Heart left ventricle (tissue), 16 donors: ENCODE measurements around the gene HAGHL. TPM values are rescaled to one million over a fixed set of nuclear protein-coding genes. Genes with fewer than 3 reads are reported as not detected.
"Not testable (repeated sequence)": the region's sequence is repeated elsewhere in the genome, so short reads cannot be mapped to it uniquely, and the experiment has no call there.

Experiments used
- ATAC-seq, 4 donors: fragments of 200-7000 bp; cut with Tn5 transposase; one replicate each; pipeline ENCODE4 v1.9.1; 2020 to 2022; ENCODE audit warnings: moderate library complexity in 4 of 4, mild to moderate bottlenecking in 3 of 4, moderate number of reproducible peaks in 1 of 4
- DNase-seq, 5 donors: peaks; one replicate each; pipeline ENCODE4 v3.0.0-alpha.2; 2020
- H3K27ac ChIP-seq, 12 donors: fragments of 200-600 bp; sonication (generic) in 4 of 12; one replicate each; pipeline versions ENCODE4 v1.5.0 to v1.8.0; 2016 to 2022; ENCODE audit warnings: mild to moderate bottlenecking in 2 of 12
- H3K27me3 ChIP-seq, 9 donors: fragments of 200-600 bp; sonication (generic) in 2 of 9; one replicate each; pipeline versions ENCODE4 v1.5.1 to v1.8.0; 2016 to 2022; ENCODE audit warnings: mild to moderate bottlenecking in 3 of 9
- H3K36me3 ChIP-seq, 9 donors: fragments of 200-600 bp; sonication (generic) in 2 of 9; one replicate each; pipeline versions ENCODE4 v1.5.0 to v1.8.0; 2018 to 2022; ENCODE audit warnings: mild to moderate bottlenecking in 2 of 9
- H3K4me1 ChIP-seq, 12 donors: fragments of 200-600 bp; sonication (generic) in 4 of 12; one replicate each; pipeline versions ENCODE4 v1.5.0 to v1.8.0; 2016 to 2022; ENCODE audit warnings: mild to moderate bottlenecking in 3 of 12
- H3K4me3 ChIP-seq, 12 donors: fragments of 200-600 bp; sonication (generic) in 4 of 12; one replicate each; pipeline versions ENCODE4 v1.5.0 to v1.8.0; 2017 to 2022; ENCODE audit warnings: mild to moderate bottlenecking in 9 of 12, moderate library complexity in 4 of 12
- H3K9me3 ChIP-seq, 12 donors: fragments of 200-600 bp; sonication (generic) in 4 of 12; one replicate each; pipeline versions ENCODE4 v1.5.0 to v1.8.0; 2016 to 2022; ENCODE audit warnings: mild to moderate bottlenecking in 1 of 12
- POLR2A ChIP-seq, 2 donors: fragments of 450-650 bp; IDR thresholded peaks; one replicate each; pipeline ENCODE4 v1.6.1; 2017; ENCODE audit warnings: antibody characterized with exemption in 2 of 2, mild to moderate bottlenecking in 2 of 2, moderate library complexity in 2 of 2
- WGBS, 4 donors: extraction: QIAGEN DNeasy Blood & Tissue Kit in 2 of 4; methylation state at CpG; one replicate each; pipeline versions ENCODE4 v1.1.5 to v1.1.7; 2013 to 2018; 5-methylcytosine and 5-hydroxymethylcytosine counted together
- intact Hi-C, 10 donors: fragments of 100-400 bp; cut with DNase I; formaldehyde crosslinking; loops; one replicate each; pipeline versions ENCODE4 v1.11.1 to v1.14.2; 2022
- polyA plus RNA-seq, 2 donors: library from polyadenylated mRNA; stranded (reverse); fragments of 200-250 nt; gene quantifications; one replicate each; pipeline ENCODE4 v1.2.3, GENCODE V29; 2013
- total RNA-seq, 9 donors: library from RNA; depleted of rRNA in 2 of 9; stranded (reverse); fragments of >200 nt in 2 of 9; fragmentation: NEBNext Ultra II Directional in 3 of 9; extraction: Animal tissue kit (Norgen Biotek cat#: 25700) in 3 of 9; gene quantifications; one replicate each; pipeline versions ENCODE4 v1.1.0 to v1.2.4, GENCODE V29; 2016 to 2023
- TF ChIP-seq, protein P1 (sequence below), 12 donors: fragments of 200-600 bp; sonication (generic) in 4 of 12; IDR thresholded peaks; one replicate each; pipeline versions ENCODE4 v1.5.0 to v1.8.0; 2018 to 2022; ENCODE audit warnings: antibody characterized with exemption in 12 of 12, mild to moderate bottlenecking in 5 of 12
- donor health status: ischemic (EF 13 %, LVEDD 7.1; RV severe dilation, severe dysfunction).
- donor health status: healthy with polysubstance abuse.
- donor health status: DM: no; HTN: yes; CAD: no.
- donor health status: DM: no; HTN: no; CAD: no.
- donor health status: ischemic (EF 25% LVEDD 6.9; RV normal size, moderate dysfunction).
- donor health status: ischemic (EF 25% LVEDD 5.7; RV mildly dilated, moderate dysfunction).
- donor health status: healthy.
- donor health status: DM: yes; HTN: yes; CAD: no.
- donor health status: ischemic (EF 35%, LVEDD 5.7; RV mildly dilated, moderate dysfunction).
- donor health status: nonischemic (EF 11% LVEDD 7.7; RV severe dilation, severe dysfunction).
- donor health status: DM: yes; HTN: yes; CAD: no.
- donor health status: PGD.
- donor health status: ischemic (EF 29% LVEDD 5.4; RV normal size, mild dysfunction).
- donor health status: nonischemic (EF 23%, LVEDD 6.1; RV moderate dilation, normal function).

The HAGHL gene
- total and polyA plus RNA-seq, 11 donors, result 5.0 to 44.2 (median 11.9) TPM

DNA sequence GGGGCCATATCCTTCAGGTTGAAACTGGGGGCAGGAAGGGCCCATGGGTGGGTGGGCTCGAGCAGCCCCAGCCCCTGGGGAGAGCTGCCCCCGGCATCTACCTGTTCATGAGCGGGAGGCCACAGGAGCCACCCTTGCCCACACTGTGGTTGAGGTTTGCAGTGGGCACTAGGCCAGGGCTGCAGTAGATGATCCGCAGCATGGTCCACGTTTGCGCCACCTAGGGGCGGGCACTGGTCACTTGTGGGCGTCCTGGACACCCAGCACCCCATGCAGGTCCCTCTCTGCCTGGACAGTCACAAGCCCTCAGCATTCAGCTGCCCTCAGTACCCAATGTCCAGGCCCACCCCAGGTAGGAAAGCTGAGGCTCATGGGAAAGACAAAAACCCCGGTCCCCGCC is 40.9 kb upstream of the HAGHL start:
- Histone ChIP-seq H3K27me3 (no peaks in the 10 kb centered on the region), H3K4me1 (peaks cover 14 to 76% (median 57%) of the 10 kb centered on the region in 12 donors), H3K9me3 (no peaks in the 10 kb centered on the region), H3K36me3 (peaks cover 0 to 41% (median 24%) of the 10 kb centered on the region in 9 donors), H3K4me3 (no peak overlapping the region), H3K27ac (no peak overlapping the region)
- DNase-seq, result no peak
- no peak for TF ChIP-seq POLR2A (IDR thresholded peaks at IDR 0.05)
- TF ChIP-seq, protein P1, sequence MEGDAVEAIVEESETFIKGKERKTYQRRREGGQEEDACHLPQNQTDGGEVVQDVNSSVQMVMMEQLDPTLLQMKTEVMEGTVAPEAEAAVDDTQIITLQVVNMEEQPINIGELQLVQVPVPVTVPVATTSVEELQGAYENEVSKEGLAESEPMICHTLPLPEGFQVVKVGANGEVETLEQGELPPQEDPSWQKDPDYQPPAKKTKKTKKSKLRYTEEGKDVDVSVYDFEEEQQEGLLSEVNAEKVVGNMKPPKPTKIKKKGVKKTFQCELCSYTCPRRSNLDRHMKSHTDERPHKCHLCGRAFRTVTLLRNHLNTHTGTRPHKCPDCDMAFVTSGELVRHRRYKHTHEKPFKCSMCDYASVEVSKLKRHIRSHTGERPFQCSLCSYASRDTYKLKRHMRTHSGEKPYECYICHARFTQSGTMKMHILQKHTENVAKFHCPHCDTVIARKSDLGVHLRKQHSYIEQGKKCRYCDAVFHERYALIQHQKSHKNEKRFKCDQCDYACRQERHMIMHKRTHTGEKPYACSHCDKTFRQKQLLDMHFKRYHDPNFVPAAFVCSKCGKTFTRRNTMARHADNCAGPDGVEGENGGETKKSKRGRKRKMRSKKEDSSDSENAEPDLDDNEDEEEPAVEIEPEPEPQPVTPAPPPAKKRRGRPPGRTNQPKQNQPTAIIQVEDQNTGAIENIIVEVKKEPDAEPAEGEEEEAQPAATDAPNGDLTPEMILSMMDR (IDR thresholded peaks at IDR 0.05), result peak in 7 of 12 donors; percentile 13 to 41 (median 34)
- intact Hi-C loops, result no loop called here
- ATAC-seq, result no peak
- WGBS, 4 donors, result 65 to 93% (median 70%) methylated on average over 2 to 10 of the region's 10 CpGs

DNA sequence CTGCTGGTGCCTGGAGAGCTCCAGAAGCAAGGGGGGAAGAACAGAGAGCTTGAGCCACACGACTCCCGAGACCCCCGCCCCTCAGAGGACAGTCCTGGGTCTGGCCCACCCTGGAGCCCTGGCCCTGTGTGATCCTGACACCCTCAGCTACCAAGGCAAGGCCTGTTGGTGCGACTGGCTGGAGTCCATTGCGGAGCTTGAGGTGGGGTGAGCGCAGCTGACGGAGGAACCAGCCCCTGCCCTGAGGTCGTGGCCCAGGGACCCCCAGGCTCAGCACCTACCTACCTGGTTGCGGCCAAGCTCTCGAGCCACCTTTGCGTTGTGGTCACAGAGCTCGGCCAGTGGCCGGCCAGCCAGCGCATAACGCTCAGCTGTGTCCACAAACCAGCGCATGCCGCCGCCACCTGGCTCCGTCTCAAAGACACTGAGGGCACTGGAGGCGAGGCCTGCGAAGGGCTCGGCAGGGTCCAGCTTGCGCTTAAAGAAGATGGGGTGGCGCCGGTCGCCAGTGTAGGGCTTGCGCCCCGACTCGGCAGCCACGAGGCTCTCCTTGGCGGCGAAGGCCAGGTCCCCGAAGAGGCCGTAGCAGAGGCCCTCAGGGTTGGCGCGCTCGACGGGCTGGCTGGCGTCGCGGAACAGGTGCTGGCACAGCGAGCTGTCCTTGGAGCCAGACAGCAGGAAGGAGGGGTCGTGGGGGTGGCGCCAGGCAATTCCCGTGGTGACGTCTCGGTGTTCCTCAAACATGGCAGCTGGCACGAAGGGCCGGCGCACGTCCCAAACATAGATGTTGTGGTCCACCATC is 40.2 kb upstream of the HAGHL start:
- Histone ChIP-seq H3K9me3 (no peaks in the 10 kb centered on the region), H3K4me1 (peaks cover 10 to 69% (median 50%) of the 10 kb centered on the region in 12 donors), H3K36me3 (peaks cover 0 to 36% (median 22%) of the 10 kb centered on the region in 9 donors), H3K27me3 (peaks cover 0 to 3% (median 0%) of the 10 kb centered on the region in 9 donors), H3K4me3 (no peak overlapping the region), H3K27ac (no peak overlapping the region)
- no peak for TF ChIP-seq POLR2A (IDR thresholded peaks at IDR 0.05)
- intact Hi-C loops, result no loop called here
- DNase-seq, result no peak
- 94 to 95% (median 95%) methylated on average over 49 to 51 of the region's 51 CpGs for WGBS, 4 donors
- no peak for ATAC-seq

- Histone ChIP-seq H3K27me3 (peaks cover 0 to 10% (median 4%) of the 10 kb centered on the region in 9 donors), H3K36me3 (peaks cover 0 to 28% (median 14%) of the 10 kb centered on the region in 9 donors), H3K9me3 (no peaks in the 10 kb centered on the region), H3K27ac (no peak overlapping the region), H3K4me1 (peaks cover 10 to 60% (median 43%) of the 10 kb centered on the region in 12 donors), H3K4me3 (no peak overlapping the region)
- ATAC-seq (no peak), DNase-seq (no peak)
- TF ChIP-seq, protein P1 (IDR thresholded peaks at IDR 0.05), result no peak
- TF ChIP-seq POLR2A (IDR thresholded peaks at IDR 0.05), result no peak
- WGBS, 4 donors, result 86 to 94% (median 92%) methylated on average over 14 to 19 of the region's 19 CpGs
- intact Hi-C loops, result no loop called here
Measured at GRCh38 chr16:687499-687898, 39.4 kb upstream of the HAGHL start.

DNA sequence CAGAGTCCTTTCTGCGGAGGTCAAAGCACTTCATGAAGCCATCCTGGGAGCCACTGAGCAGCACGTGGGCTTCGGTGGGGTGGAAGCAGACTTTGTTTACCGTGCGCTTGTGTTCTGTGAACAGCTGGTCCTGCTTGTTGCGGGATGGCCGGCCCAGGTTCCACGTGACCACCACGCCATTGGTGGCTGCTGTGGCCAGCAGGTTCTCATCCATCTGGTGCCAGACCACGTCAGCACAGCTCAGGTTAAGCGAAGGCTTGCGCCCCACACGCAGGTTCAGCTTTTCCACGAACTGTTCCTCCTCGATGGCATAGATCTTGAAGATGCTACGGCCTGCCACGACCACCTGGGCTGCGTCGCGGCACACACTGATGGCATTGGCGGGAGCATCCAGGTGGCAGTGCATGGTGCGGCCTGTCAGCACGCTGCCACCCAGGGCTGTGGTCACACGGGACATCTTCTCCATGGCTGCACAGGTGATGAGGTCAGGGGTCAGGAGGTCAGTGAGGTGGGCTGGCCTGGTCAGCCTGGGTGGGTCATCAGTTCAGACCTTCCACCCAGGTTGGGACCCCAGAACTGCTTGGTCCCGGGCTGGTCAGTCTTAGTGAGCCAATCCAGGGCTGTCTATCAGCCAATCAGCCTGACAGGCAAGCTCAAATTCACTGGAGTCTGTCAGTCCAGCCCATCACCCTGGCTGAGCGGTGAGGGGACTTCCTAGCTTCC is 37.6 kb upstream of the HAGHL start:
- 84 to 89% (median 87%) methylated on average over 24 to 26 of the region's 26 CpGs for WGBS, 4 donors
- ATAC-seq (peak in 1 of 4 donors; percentile 0), DNase-seq (no peak)
- peaks cover 3 to 56% (median 32%) of the 10 kb centered on the region in 12 donors for H3K4me1 ChIP-seq
- intact Hi-C loops, result no loop called here
- H3K9me3 ChIP-seq, result no peaks in the 10 kb centered on the region
- TF ChIP-seq, protein P1 (IDR thresholded peaks at IDR 0.05), result no peak
- no peak for TF ChIP-seq POLR2A (IDR thresholded peaks at IDR 0.05)
- H3K4me3 ChIP-seq, result peak overlapping the region; percentile 72 to 98 (median 94)
- H3K27me3 ChIP-seq, result peaks cover 2 to 28% (median 20%) of the 10 kb centered on the region in 9 donors
- peak overlapping the region in 9 of 12 donors; percentile 65 to 92 (median 87) for H3K27ac ChIP-seq
- H3K36me3 ChIP-seq, result peaks cover 0 to 18% (median 4%) of the 10 kb centered on the region in 9 donors

- DNase-seq, ATAC-seq, H3K4me3 ChIP-seq, intact Hi-C loops, H3K27ac ChIP-seq, H3K9me3 ChIP-seq: not testable (repeated sequence)
- 89 to 90% (median 89%) methylated on average over 16 of the region's 16 CpGs for WGBS, 4 donors
- H3K36me3 ChIP-seq, result peaks cover 0 to 15% (median 4%) of the 10 kb centered on the region in 9 donors
- H3K4me1 ChIP-seq, result peaks cover 0 to 54% (median 27%) of the 10 kb centered on the region in 12 donors
- H3K27me3 ChIP-seq, result peaks cover 8 to 46% (median 37%) of the 10 kb centered on the region in 9 donors
Measured at GRCh38 chr16:691242-691641, 35.7 kb upstream of the HAGHL start.
